GM12891 (cell line): ENCODE data around the gene XRCC3.

Experiments used
- POLR2A ChIP-seq: IDR thresholded peaks from 2 replicates; pipeline ENCODE4 v1.6.1; 2011; ENCODE audit warnings: low read depth, low read length, control low read depth
- POLR2AphosphoS5 ChIP-seq: IDR thresholded peaks from 2 replicates; pipeline ENCODE4 v1.6.1; 2011; ENCODE audit warnings: low read depth, low read length, control low read depth
- SPI1 ChIP-seq: IDR thresholded peaks from 2 replicates; pipeline ENCODE4 v1.6.1; 2011; ENCODE audit warnings: low read depth, low read length, control low read depth

- TF ChIP-seq POLR2AphosphoS5 = no peak
- TF ChIP-seq SPI1 = no peak
- TF ChIP-seq POLR2A = no peak
These were observed 14.5 kb upstream of the XRCC3 start for GRCh38 chr14:103729496-103730448.
